Measurements from ENCODE around the gene RNF220.
A peak's percentile ranks its signal among the peaks of the same experiment; 100 is the strongest.

Gene RNF220

DNA sequence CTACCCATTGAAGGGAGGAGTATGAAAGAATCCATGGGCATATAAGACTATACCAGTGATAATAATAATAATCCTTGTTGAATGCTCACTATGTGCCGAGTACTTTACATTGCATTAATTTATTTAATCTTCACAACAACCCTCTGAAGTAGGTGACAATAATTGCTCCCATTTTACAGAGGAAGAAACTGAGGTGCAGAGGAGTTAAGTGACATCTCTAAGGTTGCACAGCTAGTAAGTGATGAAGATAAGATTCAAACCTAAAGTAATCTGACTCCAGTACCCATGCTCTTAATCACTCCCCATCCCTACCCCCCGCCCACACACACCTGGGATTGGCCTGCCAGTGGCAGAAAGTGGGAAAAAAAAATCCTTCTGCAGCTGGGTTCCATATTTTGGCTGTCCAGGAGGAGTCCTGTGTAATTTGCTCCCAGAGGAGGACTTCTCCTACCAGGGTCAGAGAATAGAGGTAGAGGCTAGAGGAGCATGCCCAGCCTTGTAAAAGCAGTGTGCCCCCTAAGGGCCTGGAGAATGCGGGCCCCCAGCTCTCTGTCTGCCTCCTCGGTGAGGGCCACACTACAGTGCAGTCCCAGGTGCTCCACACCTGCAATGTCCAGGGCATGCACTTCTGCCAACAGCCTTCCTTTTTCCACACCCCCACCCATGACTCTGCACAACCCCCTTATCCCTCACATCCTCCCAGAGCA, 211.4 kb downstream of the RNF220 start:
- no peak for DNase-seq

DNA sequence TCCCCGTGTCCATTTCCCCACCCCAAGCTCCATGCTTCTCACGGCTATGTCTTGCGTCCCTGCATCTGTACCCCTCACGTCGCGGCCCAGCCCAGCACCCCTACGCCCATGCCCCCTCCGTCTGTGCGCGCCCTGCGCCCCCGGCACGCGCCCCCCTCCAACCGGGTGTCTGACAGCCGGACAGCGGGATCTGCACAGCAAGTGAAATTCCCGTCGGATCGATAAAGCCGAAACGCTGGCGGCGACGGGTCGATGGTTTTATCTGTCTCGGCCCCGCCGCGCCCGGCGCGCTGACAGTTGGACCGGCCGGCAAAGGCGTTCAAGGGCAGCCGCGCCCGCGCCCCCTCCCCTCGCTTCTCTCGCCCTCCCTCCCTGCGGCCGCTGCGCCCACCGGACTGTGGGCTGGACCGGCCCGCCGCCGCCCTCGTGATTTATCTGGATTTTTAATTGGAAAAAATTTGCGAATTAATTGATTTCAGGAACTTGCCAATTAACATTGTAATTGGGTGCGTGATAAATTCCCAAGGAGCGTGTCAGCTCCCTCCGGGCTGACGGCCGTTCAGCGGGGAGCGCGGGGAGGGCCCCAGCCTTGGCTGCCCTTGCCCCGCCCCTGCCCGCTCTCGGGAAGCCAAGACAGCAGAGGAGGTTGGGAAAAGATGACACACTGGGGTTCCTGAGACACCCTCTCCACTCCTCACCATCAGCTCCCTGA, 212.1 kb downstream of the RNF220 start:
- no peak for DNase-seq

DNA sequence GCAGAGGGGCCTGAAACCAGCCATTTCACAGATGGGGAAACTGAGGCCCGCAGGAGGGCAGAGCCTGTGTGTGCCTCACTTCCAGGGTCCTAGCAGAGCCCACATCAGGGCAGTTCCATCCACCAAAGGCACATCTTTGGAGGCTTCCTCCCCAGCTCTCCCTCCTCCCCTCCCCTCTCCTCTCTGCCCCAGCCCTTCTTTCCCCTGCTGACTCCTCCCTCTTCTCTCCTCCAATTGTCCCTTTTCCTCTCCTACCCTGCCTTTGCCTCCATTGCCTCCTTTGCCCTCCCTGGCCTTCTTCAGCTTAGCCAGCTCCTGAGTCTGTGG, 212.6 kb downstream of the RNF220 start:
- no peak for DNase-seq

DNA sequence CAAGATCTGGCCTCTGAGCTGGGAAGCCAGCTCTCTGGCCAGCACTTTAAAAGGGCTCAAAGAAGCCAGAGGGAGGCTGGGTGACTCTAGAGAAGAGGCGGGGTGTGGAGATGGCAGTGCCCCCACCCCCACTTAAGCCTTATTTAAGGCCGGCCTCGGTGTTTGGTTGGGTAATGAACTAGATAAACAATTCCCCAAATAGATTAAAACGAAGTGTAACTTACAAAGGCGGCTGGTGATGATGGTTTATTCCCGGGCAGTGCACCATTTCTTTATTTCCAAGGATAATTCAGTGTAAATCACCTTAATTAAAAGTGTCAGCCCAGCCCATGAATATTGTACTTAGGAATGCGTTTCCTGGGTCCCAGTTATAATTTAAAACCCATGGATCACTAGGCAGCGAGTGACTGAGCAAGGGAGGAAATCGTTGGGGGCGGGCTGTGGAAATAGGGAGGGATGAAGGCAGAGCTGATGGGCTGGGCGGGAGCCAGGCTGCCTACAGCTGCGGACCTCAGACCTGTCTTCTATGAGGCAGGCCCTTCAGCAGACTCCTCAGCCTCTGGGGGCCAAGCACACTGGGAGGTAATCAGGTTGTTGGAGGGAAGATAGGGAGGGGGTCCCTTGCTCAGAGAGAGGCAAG, 214.3 kb downstream of the RNF220 start:
- no peak for DNase-seq

DNA sequence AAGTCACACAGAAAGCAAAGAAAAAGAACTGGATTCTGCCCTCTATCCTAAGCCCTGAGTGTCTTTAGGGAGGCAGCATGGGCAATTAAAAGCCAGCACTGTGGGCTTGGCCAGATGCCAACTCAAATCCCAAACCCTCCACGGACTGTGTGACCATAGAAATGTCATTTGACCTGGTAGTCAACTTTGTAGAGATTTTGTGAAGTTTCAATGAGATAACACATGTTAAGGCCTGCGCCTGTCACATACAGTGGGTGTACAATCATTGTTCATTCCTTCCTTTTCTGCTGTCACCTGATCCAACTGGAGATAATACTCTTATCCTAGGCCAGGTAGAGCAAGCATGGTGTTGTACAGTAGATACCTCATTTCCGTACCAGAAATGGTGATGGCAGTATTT, 215.0 kb downstream of the RNF220 start:
- no peak for DNase-seq

DNA sequence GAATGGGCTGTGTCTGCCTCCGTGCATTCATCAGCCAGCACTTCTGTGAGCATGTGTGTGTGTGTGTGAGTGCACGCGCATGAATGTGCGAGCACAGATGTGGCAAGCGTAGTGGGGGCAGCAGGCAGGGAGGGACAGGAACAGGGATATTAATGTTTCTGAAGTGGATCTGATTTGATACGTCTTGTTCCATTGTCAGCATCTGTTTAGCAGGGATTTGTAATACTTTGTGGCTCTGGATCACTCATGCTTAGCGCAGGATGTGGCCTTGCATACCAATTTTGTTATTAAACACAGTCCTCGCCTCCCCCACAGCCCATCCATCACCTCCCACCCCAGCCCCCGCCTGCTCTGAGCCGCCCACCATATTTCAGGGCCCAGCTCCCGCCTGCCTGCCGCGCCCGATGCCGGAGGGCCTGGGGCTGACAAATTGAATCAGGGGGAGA, 216.8 kb downstream of the RNF220 start:
- no peak for DNase-seq

DNA sequence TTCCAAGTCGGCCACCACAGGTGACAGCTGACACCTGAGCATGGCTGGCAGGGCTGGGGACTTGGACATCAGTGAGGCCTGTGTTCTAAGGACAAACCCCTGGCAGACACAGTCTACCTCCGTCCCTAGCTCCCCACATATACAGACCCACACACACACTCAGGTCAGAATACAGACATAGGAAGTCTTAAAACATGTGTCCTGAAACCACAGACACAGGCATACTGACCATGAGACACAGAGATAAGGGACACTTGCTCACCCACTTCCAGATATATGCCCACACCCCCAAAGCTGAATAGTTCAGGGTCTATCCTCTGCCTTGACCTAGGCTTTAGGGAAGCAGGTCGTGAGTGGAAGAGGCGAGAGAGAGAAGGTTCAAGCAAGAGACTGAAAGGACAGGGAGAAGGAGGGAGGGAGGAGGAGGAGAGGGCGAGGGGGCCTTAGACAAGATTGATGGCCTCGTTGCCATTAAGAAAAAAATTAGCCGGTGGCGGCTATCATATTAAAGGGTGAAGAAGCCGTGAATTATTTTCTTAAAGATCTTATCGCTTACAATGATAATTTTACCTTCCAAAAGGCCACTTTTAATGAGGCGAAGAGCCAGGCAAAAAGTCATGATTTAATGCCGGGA, 219.3 kb downstream of the RNF220 start:
- DNase-seq = no peak

DNA sequence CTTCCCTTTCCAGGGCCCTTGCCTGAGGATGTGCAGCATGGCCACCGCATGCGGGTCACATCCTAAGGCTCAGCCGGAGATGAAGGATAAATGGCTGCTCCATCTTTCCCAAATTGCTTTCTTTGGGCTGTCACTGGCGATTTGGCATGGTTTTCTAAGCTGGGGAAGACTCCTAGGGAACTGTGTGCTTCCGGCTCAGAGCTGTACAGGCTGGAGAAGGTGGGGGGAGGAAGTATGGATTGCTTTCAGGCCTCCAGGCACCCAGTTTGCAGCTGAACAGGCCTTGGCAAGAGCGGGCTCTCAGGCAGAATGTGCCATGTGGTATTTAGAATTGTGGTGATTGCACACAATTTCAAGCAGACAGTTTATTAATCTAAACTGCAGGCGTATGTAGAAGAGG, 220.3 kb downstream of the RNF220 start:
- DNase-seq = no peak

DNA sequence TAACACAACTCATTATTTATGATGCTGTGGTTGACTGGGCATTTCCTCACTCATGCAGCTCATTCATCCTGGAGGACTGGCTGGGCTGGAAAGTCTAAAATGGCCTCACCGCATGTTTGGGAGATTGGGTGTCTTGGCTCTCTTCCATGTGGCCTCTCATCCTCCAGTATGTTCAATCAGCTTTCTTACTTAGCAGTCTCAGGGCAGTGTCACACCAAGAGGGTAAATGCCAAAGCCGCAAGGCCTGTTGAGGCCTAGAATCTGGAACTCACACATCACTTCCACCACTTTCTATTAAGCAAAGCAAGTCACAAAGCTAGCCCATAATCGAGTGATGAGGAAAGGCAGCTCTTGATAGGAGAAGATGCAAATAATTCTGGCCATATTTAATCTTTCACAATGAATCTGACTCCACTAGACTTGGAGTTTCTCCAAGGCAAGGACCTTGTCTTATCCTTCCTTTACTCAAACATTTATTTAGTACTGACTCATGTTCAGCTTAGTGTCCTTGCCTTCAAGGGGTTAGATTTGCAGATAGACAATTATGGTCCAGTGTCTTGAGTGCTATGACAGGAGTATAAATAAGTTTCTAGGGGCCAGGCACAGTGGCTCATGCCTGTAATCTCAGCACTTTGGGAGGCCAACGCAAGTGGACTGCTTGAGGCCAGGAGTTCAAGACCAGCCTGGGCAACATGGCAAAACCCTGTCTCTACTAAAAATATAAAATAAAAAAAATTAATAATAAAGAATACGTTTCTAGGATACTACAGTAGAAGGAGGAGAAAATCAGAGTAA, 224.1 kb downstream of the RNF220 start:
- no peak for DNase-seq

DNA sequence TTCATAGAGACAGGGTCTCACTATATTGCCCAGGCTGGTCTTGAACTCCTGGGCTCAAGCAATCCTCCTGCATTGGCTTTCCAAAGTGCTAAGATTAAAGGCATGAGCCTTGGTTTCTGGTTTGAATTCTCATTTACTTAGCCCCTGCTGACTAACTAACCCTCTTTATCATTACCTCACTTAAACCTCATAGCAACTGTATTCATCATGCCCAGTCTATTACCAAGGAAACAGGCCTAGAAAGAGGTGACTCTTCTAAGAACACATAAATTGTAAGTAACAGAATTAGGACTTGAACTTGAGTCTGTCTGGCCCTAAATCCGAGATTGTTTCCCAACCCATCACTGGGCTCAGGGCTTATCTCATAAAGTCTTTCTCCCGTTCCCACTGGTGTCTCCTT, 225.1 kb downstream of the RNF220 start:
- DNase-seq = no peak

DNA sequence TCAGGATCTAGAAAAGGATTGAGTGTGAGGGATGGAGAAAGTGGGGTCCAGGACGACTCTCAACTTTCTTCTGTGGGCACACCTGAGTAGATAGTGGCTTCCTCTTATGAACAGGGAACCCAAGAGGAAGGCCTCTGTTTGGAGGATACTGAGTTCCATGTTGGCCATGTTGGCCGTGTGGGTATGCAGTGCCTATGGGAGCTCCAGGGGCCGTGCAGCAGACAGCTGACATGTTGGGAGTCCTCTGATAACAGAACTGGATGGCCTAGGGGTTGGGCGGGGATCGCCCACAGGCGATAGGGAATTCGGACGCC, 226.2 kb downstream of the RNF220 start:
- no peak for DNase-seq

DNA sequence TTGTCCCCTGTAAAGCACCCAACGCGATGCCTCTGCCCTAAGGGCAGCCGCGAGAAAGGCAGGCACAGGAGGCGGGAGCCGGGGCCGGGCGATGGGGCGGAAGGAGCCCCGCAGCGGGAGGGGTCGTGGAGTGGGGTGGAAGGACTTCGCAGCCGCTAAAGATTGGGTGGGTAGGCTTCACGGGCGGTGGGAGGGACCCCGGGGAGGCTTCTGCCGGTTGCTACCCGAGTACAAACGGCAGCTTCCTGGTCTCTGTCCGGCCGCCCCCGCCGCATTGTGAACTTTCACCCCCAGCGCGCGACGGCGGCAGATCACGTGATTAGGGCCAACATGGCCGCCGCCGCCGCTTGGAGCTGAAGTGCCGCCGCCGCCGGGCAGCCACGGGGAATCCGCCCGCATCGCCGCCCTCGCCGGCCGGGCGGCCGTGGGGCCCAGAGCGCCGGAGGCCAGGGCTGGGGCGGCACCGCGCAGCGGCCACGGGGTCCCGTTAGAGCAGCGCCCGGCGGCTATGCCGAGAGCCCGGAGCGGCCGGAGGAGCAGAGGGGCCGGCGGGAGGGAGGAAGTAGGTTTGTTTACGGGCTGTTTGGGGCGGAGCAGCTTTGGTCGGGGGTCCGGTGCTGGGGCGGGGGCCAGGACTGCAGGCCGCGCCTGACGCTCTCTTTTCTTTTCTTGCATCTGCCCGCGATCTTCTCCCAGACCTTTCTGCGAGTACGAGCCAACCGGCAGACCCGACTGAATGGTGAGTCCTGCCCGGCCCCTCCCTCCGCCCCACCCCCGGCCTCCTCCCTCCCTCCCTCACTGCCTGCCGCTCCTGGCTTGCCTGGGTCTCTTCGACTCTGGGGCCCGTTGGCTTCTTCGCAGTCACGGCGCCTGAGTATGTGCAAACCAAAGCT, 226.8 kb downstream of the RNF220 start:
- DNase-seq = peak; percentile 91

DNA sequence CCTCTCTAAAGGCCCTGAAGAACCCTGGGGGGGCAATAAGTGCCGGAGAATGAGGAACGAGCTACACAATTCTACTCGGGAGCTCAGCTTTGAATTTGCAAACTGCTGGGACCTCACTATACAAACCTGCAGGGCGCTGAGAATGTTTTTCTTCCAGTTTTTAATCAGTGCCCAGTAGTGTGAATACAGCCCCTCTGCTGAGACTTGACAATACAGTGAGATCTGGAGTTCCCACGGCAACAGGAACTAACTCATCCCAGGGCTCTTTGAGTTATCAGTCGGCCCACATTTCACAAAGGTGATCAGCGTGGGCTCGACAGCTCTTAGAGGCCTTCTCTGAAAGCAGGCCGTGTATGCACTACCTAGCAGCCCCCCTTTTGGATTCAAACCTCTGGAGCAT, 227.5 kb downstream of the RNF220 start:
- no peak for DNase-seq

DNA sequence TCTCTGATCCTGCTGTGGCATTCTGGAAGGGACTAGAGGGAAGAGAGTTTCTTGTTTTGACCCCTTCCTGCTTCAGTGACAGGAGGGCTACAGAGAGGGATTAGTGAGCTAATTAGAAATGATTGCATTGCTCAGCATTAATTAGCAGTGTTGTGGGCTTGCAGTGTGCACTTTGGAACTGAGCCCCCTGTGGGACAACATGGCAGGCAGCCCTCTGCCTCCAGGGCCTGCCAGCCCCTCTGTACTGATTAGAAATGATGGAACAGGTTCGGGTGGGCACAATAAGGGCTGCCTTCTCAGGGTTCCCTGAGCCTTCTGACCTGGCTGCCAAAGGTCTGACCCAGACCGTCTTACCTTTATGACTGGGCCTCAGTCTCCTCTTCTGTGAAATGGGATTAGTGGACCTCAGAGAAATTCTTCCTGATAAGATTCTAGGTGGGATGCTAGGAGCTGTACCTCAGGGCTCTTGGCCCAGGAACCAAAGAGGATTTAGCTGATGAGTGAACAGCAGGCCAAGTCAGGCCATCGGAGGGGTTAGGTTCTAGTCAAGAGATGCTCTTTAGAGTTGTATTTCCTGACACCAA, 229.6 kb downstream of the RNF220 start:
- no peak for DNase-seq

DNA sequence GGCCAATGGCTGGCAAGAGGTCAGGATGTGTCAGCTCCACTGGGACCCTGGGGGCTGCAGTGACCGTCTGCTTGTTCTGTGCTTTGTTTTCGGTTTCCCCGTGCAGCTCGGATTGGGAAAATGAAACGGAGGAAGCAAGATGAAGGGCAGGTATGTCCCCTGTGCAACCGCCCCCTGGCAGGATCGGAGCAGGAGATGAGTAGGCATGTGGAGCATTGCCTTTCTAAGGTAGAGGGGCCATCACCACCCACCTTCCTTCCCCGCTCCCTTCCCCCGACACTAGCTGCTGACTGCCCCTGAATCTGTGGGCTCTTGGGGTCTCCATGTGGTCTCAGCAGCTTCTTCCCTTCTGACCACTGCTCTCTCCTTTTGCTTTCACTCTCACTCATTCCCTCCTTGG, 230.4 kb downstream of the RNF220 start:
- DNase-seq = no peak

DNA sequence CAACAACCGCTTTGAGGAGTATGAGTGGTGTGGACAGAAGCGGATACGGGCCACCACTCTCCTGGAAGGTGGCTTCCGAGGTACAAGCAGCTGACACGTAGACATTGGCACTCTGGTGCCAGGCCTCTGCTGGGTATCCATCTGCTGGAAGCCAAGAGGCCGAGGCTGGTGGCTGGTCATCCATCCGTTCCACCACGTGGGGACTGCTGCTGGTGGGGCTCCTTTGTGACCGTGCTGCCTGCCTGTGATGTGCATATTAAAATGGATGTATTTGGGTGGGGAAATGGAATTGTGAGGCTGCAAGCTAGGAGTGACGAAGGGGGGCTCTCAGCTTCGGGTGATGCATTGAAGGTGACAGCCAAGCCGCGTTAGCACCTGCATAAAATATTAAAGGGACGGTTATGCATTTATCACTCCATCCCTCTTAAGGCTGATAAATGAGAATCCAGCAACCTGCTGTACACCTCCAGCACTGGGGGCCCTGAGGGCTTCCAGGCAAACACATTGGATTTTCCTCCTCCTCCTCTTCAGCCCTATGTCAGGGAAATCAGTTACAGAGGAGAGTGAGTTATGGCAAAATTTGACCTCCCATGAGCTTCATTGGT, 231.1 kb downstream of the RNF220 start:
- no peak for DNase-seq

DNA sequence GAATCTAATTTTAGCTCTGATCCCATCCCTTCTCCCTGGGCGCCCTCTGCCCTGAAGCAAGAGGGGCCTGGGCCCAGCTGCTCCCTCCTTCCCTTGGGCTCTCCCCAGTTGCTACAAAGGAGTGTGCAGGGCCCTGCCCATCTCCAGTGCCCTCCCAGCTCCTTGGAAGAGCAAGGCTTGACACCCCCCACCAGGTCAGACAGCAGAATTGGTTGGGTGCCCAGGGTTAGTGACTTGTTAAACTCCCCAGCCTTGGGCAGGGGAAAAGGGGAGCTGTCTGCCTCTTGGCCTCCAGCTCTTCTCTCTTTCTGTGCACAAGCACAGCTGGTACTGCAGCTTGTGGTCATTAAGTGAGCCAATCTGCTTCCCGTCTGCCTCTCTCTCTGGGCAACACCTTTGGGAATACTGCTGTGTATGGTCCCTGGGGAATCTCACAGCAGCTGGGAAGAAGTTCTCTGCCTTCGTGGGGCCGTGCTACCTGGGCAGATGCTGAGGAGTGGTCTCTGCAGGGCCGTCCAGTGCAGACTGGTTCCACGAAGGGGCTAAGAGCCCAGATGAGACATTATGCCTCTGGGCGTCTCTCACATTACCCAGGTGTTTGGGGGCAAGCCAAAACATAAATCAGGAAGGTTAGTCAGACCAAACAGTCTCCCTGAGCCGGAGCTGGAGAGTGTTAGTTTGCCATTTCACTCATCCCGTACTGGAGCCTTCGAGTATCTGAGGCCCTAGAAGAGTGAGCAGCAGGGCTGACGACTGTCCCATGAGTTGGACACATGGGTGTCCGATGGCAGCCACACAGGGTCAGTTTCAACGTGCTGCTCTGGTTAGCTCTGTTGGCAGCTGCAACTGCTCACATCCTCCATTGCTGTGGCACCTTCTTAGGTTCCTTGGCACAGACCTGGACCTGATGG, 231.9 kb downstream of the RNF220 start:
- no peak for DNase-seq

DNA sequence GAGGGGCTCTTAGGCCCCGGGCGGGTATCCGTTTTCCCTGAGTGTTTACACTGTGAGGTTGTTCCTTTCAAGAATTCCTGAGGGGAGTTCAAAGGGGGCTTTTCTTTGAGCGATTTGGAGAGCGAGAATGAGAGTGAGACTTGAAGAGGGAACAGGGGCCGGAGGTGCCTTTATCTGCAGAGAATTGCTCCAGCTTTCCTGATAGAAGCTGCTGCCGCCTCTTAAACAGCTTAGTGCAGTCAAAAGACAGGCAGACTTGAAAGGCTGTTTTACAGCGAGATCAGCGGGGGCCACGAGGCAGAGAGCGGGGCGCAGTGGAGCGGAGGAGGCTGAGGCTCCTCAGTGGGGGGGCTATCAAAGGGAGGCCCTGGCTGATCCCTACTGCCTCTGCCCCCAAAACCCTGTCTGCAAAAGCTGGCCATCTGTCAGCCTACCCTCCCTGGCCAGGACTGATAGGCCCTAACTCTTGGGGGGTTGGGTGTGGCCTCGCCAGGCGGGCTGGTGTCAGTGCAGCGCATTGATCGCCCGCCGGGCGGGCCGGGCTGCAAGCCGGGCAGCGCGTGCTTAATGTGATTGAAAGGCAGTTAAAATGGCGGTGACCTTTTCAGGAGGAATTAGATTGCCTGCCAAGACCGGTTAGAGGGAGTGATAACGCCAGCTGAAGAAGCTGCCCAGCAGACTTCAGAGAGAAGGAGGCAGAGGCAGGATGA, 232.8 kb downstream of the RNF220 start:
- DNase-seq = no peak

DNA sequence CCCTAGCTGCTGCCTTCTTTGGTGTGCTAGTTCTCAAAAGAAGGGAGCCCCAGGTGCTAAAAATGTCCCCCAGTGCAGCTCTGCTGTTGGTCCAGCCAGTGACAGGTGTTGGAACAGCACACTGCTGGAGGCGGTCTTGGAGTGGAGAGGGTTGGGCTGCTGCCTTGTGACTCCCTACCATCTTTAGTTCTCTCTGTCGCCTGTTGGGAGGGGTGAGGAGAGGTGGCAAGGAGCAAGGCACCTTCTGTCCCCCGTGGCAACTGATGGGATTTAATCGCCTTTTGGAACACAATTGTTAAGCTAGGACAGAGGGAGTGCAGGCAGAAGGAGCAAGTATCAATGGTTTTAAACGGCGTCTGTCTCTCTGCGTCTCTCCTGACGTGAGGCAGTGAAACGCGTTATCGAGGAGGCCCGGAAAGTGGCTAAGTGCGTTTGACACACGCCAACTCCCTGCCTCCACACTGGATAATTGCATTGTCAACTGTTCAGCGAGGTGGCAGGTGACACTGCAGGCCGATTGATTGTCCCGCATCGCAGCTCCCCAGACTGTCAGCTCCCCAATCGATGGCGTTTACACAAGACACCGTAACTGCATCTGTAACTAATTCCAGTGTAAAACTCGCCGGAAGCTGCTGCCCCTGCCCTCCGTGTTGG, 235.3 kb downstream of the RNF220 start:
- no peak for DNase-seq
